Erythroblast (primary cell): Measurements from ENCODE around the gene EBNA1BP2.

Source experiments
- GATA1 ChIP-seq: IDR thresholded peaks from 2 replicates; pipeline ENCODE4 v1.6.1; 2011; ENCODE audit warnings: low read depth, mild to moderate bottlenecking, control low read depth, low read length, moderate library complexity
- POLR2A ChIP-seq: IDR thresholded peaks from 2 replicates; pipeline ENCODE4 v1.6.1; 2011; ENCODE audit warnings: mild to moderate bottlenecking, low read length

GRCh38 chr1:43129426-43129825 lies 42.7 kb downstream of the EBNA1BP2 start:
- TF ChIP-seq POLR2A (no peak), GATA1 (no peak)
